GM18519 (cell line): ENCODE results near the gene KLK5.
"Not testable (repeated sequence)": the region's sequence is repeated elsewhere in the genome, so short reads cannot be mapped to it uniquely, and the experiment has no call there.

ENCODE experiments used
- ATAC-seq: cut with Tn5 transposase; IDR thresholded peaks from one replicate; pipeline ENCODE4 v1.9.1; 2021; ENCODE audit warnings: mild to moderate bottlenecking, moderate library complexity; ENCODE audit not compliant: unreplicated experiment, low FRiP score

The KLK5 gene

DNA sequence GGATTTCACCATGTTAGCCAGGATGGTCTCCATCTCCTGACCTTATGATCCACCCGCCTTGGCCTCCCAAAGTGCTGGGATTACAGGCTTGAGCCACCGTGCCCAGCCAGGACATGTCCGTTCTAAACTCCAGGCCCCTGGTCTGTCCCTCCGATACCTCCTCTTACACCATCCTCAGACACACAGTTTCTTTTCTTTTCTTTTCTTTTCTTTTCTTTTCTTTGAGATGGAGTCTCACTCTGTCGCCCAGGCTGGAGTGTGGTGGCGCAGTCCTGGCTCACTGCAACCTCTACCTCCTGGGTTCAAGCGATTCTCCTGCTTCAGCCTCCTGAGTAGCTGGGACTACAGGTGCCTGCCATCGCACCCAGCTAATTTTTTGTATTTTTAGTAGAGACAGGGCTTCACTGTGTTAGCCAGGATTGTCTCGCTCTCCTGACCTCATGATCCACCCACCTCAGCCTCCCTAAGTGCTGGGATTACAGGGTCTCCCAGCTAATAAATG lies 56.7 kb downstream of the KLK5 start:
- not testable (repeated sequence) for ATAC-seq

- ATAC-seq = no peak
These were observed 58.1 kb downstream of the KLK5 start for GRCh38 chr19:50894478-50895356.
